PFSK-1 (cell line): Measurements from ENCODE around the gene ACAD9.

Experiments used
- FOXP2 ChIP-seq: optimal IDR thresholded peaks from 2 replicates; pipeline ENCODE3; 2011; ENCODE audit warnings: borderline replicate concordance, control low read depth, inconsistent platforms; ENCODE audit not compliant: insufficient read depth; ENCODE audit errors: extremely low read length, extremely low read depth
- POLR2AphosphoS5 ChIP-seq: IDR thresholded peaks from 2 replicates; pipeline ENCODE4 v1.6.1; 2012; ENCODE audit warnings: low read depth, mild to moderate bottlenecking, control low read depth, low read length, moderate library complexity
- SIN3A ChIP-seq: IDR thresholded peaks from 2 replicates; pipeline ENCODE4 v1.6.1; 2012; ENCODE audit warnings: mild to moderate bottlenecking, low read length, moderate library complexity, borderline replicate concordance; ENCODE audit not compliant: insufficient read depth
- TAF1 ChIP-seq: IDR thresholded peaks from 2 replicates; pipeline ENCODE4 v1.6.1; 2012; ENCODE audit warnings: low read length, control low read depth, borderline replicate concordance; ENCODE audit not compliant: insufficient read depth
- TF ChIP-seq, protein P1 (sequence below), 2 experiments: IDR thresholded peaks; 2 replicates each; pipeline versions ENCODE4 v1.6.1 to v1.8.0; 2011 to 2012; ENCODE audit warnings: low read depth in 2 of 2, low read length in 2 of 2, control low read depth in 1 of 2, inconsistent platforms in 1 of 2, mild to moderate bottlenecking in 1 of 2, moderate library complexity in 1 of 2; ENCODE audit not compliant: insufficient read depth in 1 of 2

The ACAD9 gene

DNA sequence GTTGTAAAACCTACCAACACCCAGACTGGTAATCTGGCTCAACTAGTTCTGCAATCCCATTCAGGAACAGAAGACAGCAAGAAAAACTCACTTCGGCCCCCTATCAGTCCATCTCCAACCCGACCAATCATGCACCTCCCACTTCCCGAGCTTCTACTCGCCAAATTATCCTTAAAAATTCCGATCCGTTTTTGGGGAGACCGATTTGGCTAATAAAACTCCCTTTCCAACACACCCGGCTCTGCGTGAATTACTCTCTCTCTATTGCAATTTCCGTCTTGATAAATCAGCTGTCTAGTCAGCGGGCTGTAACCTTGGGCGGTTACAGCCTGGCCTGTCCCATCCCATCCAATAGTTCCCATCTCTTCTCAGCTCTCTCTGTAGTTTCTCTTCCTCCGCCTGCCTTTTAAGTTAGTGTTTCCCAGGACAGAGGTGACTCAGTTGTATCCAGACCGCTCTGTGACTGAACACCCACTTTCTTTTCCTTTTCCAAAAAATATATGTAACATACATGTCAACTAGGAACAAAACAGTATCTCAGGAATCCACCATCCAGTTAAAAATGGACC, 780 bp upstream of the ACAD9 start:
- TF ChIP-seq TAF1, result no peak
- TF ChIP-seq SIN3A, result no peak
- TF ChIP-seq POLR2AphosphoS5, result no peak; the same call in 1 of the 2 replicates
- TF ChIP-seq, protein P1, sequence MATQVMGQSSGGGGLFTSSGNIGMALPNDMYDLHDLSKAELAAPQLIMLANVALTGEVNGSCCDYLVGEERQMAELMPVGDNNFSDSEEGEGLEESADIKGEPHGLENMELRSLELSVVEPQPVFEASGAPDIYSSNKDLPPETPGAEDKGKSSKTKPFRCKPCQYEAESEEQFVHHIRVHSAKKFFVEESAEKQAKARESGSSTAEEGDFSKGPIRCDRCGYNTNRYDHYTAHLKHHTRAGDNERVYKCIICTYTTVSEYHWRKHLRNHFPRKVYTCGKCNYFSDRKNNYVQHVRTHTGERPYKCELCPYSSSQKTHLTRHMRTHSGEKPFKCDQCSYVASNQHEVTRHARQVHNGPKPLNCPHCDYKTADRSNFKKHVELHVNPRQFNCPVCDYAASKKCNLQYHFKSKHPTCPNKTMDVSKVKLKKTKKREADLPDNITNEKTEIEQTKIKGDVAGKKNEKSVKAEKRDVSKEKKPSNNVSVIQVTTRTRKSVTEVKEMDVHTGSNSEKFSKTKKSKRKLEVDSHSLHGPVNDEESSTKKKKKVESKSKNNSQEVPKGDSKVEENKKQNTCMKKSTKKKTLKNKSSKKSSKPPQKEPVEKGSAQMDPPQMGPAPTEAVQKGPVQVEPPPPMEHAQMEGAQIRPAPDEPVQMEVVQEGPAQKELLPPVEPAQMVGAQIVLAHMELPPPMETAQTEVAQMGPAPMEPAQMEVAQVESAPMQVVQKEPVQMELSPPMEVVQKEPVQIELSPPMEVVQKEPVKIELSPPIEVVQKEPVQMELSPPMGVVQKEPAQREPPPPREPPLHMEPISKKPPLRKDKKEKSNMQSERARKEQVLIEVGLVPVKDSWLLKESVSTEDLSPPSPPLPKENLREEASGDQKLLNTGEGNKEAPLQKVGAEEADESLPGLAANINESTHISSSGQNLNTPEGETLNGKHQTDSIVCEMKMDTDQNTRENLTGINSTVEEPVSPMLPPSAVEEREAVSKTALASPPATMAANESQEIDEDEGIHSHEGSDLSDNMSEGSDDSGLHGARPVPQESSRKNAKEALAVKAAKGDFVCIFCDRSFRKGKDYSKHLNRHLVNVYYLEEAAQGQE (IDR thresholded peaks at IDR 0.05; ENCODE audit: insufficient read depth in 1 of 2, low read depth in 2 of 2, low read length in 2 of 2), result no peak
- TF ChIP-seq FOXP2, result no peak

DNA sequence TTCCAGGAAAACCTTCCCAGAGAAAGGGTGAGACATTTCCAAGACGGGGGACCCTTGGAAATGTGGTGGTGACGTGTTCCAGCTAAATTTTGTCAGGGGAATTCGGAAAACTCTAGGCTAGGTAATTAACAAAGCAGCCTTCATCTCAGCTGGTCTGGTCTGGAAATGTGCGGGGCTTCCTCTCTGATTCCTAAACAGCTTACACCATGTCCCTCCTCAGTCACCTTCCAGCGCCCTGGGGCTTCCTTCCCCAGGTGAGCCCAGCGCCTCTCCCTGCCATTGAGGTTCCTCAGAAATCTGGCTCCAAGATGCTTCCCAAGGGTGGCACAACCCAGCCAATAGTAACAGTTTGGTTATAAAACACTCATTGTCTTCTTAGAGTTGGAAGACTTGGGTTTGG, 571 bp downstream of the ACAD9 start:
- TF ChIP-seq POLR2AphosphoS5, result no peak
- TF ChIP-seq, protein P1 (IDR thresholded peaks at IDR 0.05; ENCODE audit: insufficient read depth in 1 of 2, low read depth in 2 of 2, low read length in 2 of 2), result no peak
- TF ChIP-seq SIN3A, result no peak
- TF ChIP-seq TAF1, result no peak
- TF ChIP-seq FOXP2, result no peak

GRCh38 chr3:128881576-128881975, 2.2 kb downstream of the ACAD9 start:
- TF ChIP-seq SIN3A (no peak), FOXP2 (no peak), POLR2AphosphoS5 (no peak), TAF1 (no peak)
- TF ChIP-seq, protein P1 (IDR thresholded peaks at IDR 0.05; ENCODE audit: insufficient read depth in 1 of 2, low read depth in 2 of 2, low read length in 2 of 2), result no peak

DNA sequence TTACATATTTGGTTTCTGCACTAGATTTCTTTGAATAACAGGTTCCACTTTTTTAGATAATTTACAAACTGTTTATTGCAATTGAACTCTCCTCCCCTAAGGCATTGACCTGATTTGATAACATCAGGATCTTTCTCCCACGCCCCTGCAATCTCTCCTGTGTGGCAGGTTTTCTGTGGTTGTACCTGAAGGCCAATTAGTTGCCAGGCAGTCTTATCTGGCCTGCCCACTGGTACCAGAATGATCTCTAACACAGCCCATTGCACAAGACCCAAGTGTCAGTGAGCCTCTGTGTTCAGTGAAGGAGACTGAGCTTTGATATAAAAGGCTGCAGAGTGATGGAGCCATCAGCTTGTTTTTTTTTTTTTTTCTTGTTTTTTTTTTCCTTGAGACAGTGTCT, 3.3 kb downstream of the ACAD9 start:
- TF ChIP-seq FOXP2, result no peak
- TF ChIP-seq SIN3A, result no peak
- TF ChIP-seq, protein P1 (IDR thresholded peaks at IDR 0.05; ENCODE audit: insufficient read depth in 1 of 2, low read depth in 2 of 2, low read length in 2 of 2), result no peak
- no peak for TF ChIP-seq POLR2AphosphoS5
- no peak for TF ChIP-seq TAF1

GRCh38 chr3:128884992-128885391, 5.6 kb downstream of the ACAD9 start:
- TF ChIP-seq, protein P1 (IDR thresholded peaks at IDR 0.05; ENCODE audit: insufficient read depth in 1 of 2, low read depth in 2 of 2, low read length in 2 of 2), result no peak
- TF ChIP-seq FOXP2 (no peak), POLR2AphosphoS5 (no peak), SIN3A (no peak), TAF1 (no peak)
